Measurements from ENCODE around the gene APLP1. TPM values are rescaled to one million over a fixed set of nuclear protein-coding genes. Genes with fewer than 3 reads are reported as not detected.
"Not testable (repeated sequence)": the region's sequence is repeated elsewhere in the genome, so short reads cannot be mapped to it uniquely, and the experiment has no call there.

The APLP1 gene
- total RNA-seq, 1 donor from 2014 or later = 2.0 TPM

DNA sequence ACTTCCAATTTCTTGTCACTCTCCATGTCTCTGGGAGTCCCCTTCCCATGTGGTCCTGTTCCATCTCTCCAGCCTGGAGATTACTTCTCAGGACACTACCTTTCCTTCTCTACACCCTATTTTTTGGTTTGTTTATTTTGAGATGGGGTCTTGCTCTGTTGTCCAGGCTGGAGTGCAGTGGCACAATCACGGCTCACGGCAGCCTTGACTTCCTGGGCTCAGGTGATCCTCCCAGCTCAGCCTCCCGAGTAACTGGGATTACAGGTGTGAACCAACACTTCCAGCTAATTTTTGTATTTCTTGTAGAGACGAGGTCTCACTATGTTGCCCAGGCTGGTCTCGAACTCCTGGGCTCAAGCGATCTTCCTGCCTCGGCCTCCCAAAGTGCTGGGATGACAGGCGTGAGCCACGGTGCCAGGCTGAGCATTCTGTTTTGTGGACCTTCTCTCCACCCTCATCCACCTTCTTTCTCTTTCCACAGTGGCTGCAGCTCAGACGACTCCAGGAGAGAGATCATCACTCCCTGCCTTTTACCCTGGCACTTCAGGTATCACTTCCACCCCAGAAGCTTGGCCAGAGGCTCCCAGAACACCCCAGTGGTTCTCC lies 34.6 kb downstream of the APLP1 start:
- intact Hi-C loops (cut with micrococcal nuclease) = loop anchor here (1.0 to 5.0 kb wide), 3 partner anchors 28 to 191 kb away; partner anchors contain the start of genes PSENEN and U2AF1L4

GRCh38 chr19:35903550-35904179 lies 35.3 kb downstream of the APLP1 start:
- intact Hi-C loops (cut with micrococcal nuclease) = loop anchor here (1.0 to 5.0 kb wide), 3 partner anchors 28 to 191 kb away; partner anchors contain the start of genes PSENEN and U2AF1L4

DNA sequence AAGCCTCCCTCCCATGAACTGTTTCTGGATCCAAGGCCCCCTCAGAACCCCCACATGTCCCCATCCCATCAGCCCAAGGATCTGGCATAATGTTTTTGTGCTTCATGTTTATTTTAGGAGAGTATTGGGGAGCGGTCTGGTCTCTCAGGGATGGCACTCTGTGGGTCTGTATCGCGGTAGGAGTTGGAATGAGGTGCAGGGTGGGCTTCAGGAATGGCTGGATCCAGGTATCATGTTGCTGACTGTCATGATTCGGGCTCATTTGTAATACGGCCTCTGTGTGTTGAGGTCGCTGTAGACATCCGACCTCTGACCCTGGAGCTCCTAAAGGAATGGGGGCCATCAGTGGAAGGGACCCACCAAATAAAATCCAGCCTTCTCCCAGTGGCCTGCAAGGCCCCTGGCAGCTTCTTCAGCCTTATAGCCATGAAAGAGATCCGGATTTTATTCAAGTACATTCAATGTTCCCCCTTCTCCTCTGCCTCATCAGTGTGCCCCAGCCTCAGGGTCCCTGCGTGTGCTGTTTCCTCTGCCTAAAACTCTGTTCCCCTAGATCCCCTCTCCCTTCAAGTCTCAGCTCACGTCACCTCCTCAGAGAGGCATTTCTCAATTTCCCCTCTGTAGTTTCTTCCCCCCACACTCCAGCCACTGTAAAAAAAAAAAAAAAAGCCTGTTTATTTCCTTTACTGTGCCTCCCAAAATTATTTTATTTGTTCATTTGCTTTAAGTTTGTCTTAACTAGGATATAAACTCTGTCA lies 36.1 kb downstream of the APLP1 start:
- intact Hi-C loops (cut with micrococcal nuclease) = loop anchor here (5.0 kb wide), 1 partner anchor 192 kb away; no protein-coding TSS in a partner anchor

- intact Hi-C loops (cut with micrococcal nuclease) = no loop called here
Observed at GRCh38 chr19:35905178-35905727, 36.9 kb downstream of the APLP1 start.

DNA sequence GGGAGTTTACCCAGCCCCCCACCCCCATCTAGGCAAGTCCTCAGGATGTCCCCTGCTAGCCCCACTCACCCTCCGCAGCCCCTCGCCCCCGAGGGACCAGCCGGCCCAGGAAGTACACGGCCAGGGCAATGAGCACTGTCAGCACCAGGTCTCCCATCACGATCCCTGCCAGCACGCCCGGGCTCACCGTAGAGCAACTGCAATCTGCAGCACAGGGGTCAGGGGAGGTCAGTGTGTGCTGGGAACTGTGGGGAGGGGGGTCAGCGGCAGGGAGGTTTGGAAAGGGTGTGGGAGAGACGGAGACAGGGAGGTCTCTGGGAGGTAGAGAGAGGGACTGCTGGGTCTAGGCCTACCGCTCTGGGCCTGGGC lies 39.0 kb downstream of the APLP1 start:
- intact Hi-C loops (cut with micrococcal nuclease) = no loop called here

- intact Hi-C loops (cut with micrococcal nuclease) = no loop called here
Observed at GRCh38 chr19:35908010-35908441, 39.7 kb downstream of the APLP1 start, which contains the start of gene TYROBP. Gene TYROBP (minus strand): TSS chr19:35908295. CDS start chr19:35908228, 67 bp downstream.

- intact Hi-C loops (cut with micrococcal nuclease) = no loop called here
Observed at GRCh38 chr19:35908973-35909683, 40.8 kb downstream of the APLP1 start.

DNA sequence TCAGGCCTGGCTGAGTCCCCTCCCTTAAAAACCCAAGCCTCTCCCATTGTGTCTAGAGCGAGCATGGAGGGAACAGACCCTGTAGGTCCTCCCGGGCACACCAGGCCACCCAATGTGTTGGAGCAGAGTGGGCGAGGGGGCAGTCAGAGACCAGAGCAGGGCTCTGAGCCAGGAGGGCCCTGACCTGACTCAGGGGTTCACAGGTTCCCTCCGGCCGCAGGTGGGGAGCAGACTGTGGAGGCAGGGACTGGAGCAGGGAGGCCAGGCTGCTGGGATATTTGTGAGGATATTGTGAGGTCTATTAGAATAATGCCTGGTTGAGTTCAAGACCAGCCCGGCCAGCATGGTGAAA lies 41.3 kb downstream of the APLP1 start:
- intact Hi-C loops (cut with micrococcal nuclease) = no loop called here

DNA sequence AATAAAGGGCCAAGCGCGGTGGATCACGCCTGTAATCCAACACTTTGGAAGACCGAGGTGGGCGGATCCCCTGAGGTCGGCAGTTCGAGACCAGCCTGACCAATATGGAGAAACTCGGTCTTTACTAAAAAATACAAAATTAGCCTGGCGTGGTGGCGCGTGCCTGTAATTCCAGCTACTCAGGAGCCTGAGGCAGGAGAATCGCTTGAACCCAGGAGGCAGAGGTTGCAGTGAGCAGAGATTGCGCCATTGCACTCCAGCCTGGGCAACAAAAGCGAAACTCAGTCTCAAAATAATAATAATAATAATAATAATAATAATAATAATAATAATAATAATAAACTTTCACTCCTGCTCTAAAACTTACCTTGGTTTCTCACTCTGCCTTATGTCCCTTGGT lies 42.0 kb downstream of the APLP1 start:
- intact Hi-C loops (cut with micrococcal nuclease) = not testable (repeated sequence)

GRCh38 chr19:35911173-35911572 lies 42.8 kb downstream of the APLP1 start:
- intact Hi-C loops (cut with micrococcal nuclease) = no loop called here

DNA sequence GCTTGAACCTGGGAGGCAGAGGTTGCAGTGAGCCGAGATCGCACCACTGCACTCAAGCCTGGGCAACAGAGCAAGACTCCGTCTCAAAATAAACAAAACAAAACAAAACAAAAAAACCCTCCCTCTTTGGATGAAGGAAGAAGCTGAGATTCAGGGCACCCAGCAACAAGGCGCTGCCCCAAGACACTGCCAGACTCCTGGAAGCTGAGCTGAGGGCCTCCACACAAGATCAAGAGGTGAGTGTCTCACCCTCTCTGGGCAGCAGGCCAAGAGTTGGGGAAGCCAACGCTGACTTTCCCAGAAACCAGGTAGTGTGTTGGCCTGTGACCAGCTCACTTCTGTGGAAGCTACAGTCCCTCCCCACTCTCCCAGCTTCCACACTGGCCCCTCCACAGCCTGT lies 43.4 kb downstream of the APLP1 start:
- intact Hi-C loops (cut with micrococcal nuclease) = no loop called here

DNA sequence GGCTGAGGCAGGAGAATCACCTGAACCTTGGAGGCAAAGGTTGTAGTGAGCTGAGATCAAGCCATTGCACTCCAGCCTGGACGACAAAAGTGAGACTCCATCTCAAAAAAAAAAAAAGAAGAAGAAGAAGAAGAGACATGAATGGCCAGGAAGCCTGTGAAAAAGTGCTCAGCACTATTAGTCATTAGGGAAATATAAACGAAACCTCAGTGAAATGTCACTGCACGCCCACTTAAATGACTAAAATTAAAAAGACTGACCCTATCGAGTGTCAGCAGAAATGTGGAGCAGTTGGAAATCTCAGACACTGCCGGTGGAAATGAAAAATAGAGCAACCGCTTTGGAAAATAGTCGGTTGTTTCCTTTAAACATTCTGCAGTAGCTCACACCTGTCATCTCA lies 45.2 kb downstream of the APLP1 start:
- intact Hi-C loops (cut with micrococcal nuclease) = no loop called here

GRCh38 chr19:35915443-35915842 lies 47.1 kb downstream of the APLP1 start:
- intact Hi-C loops (cut with micrococcal nuclease) = no loop called here

- intact Hi-C loops (cut with micrococcal nuclease) = no loop called here
Observed at GRCh38 chr19:35919306-35919705, 50.9 kb downstream of the APLP1 start.

DNA sequence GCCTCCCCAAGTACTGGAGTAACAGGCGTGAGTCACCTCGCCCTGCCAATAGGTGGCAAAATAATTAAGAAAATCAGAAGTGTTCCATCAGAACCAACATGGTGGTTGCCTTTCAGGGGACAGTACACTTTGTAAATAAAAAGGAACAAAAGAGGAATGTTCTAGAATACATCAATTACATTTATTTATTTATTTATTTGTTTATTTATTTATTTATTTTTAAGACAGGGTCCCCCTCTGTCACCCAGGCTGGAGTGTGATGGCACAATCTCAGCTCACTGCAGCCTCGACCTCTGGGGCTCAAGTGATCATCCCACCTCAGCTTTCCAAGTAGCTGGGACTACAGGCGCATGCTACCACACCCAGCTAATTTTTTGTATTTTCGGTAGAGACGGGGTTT lies 52.6 kb downstream of the APLP1 start:
- intact Hi-C loops (cut with micrococcal nuclease) = no loop called here

DNA sequence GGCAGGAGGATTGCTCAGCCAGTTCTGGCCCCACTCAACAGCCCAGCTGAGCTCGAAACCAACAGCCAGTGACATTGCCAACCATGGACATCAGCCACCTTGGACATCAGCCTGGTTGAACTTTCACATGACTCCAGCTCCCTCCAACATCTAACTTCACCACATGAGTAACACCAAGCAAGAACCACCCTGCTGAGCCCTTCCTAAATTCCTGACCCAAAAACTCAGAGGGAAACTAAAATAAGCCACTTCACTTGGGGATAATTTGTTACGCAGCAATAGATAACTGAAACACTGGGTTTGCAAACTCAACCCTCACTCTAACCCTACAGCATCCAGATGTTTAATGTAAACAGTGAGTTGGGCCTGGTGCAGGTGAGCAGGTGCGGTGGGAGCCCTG lies 57.1 kb downstream of the APLP1 start:
- intact Hi-C loops (cut with micrococcal nuclease) = no loop called here

DNA sequence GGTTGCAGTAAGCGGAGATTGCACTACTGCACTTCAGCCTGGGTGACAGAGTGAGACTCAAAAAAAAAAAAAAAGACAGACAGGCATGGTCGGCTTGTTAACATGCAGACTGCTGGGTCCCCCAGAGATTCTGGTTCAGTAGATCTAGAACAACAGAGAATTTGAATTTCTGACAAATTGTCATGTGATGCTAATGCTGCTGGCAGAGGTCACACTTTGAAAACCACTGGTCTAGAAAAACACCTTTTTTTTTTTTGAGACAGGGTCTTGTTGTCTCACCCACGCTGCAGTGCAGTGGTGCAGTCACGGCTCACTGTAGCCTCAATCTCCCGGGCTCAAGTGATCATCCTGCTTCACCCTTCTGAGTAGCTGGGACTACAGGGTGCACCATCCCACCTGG lies 60.1 kb downstream of the APLP1 start:
- intact Hi-C loops (cut with micrococcal nuclease) = no loop called here

Measured in T-helper 2 cell treated with Interferon-gamma antibody and Interleukin-4, amounts not matched to agents 100 ng/mL and 5 ng/mL, for 36 hours (primary cell).